Astrocyte (in vitro differentiated cells and primary cell): ENCODE measurements around the gene ATXN7. TPM values are rescaled to one million over a fixed set of nuclear protein-coding genes. Genes with fewer than 3 reads are reported as not detected.
A peak's percentile ranks its signal among the peaks of the same experiment; 100 is the strongest.

Experiments used
- DNase-seq: peaks from one replicate; pipeline ENCODE4 v3.0.0-alpha.2; 2010; ENCODE audit warnings: low read depth
- FAIRE-seq: peaks from 2 replicates; lab custom pipeline; 2011; peaks lifted over from hg19 to GRCh38; lab: Jason Lieb, UNC
- H2AFZ ChIP-seq: 2 replicates; pipeline ENCODE4 v1.6.0; 2012; ENCODE audit warnings: low read depth, low read length, inconsistent platforms
- H3K27ac ChIP-seq: 2 replicates; pipeline ENCODE4 v1.5.1; 2011; ENCODE audit warnings: low read depth, low read length, inconsistent platforms
- H3K27me3 ChIP-seq: 2 replicates; pipeline ENCODE4 v1.6.0; 2011; ENCODE audit warnings: low read length, inconsistent platforms; ENCODE audit not compliant: insufficient read depth
- H3K36me3 ChIP-seq: 2 replicates; pipeline ENCODE4 v1.5.1; 2011; ENCODE audit warnings: low read length, inconsistent platforms; ENCODE audit not compliant: insufficient read depth
- H3K4me1 ChIP-seq: 2 replicates; pipeline ENCODE4 v1.5.1; 2011; ENCODE audit warnings: low read length, inconsistent platforms; ENCODE audit not compliant: insufficient read depth
- H3K4me2 ChIP-seq: 2 replicates; pipeline ENCODE4 v1.6.0; 2012; ENCODE audit warnings: low read length, inconsistent platforms
- H3K4me3 ChIP-seq: 2 replicates; pipeline ENCODE4 v1.5.1; 2011; ENCODE audit warnings: low read depth, mild to moderate bottlenecking, low read length, inconsistent platforms; ENCODE audit not compliant: insufficient read depth
- H3K79me2 ChIP-seq: 2 replicates; pipeline ENCODE4 v1.6.0; 2012; ENCODE audit warnings: mild to moderate bottlenecking, low read length, inconsistent platforms; ENCODE audit not compliant: insufficient read depth
- H3K9ac ChIP-seq: 2 replicates; pipeline ENCODE4 v1.6.0; 2012; ENCODE audit warnings: mild to moderate bottlenecking, low read length, inconsistent platforms
- H3K9me3 ChIP-seq: 2 replicates; pipeline ENCODE4 v1.5.1; 2012; ENCODE audit warnings: low read depth, mild to moderate bottlenecking, low read length, inconsistent platforms; ENCODE audit not compliant: insufficient read depth
- H4K20me1 ChIP-seq: 2 replicates; pipeline ENCODE4 v1.6.0; 2012; ENCODE audit warnings: low read length, inconsistent platforms; ENCODE audit not compliant: insufficient read depth
- H3K27ac Mint-ChIP-seq: one replicate; pipeline ENCODE4 v1.8.0; 2021; ENCODE audit warnings: mild to moderate bottlenecking, mixed read lengths; ENCODE audit not compliant: unreplicated experiment
- H3K27me3 Mint-ChIP-seq: one replicate; pipeline ENCODE4 v1.8.0; 2021; ENCODE audit warnings: low read depth, mixed read lengths; ENCODE audit not compliant: unreplicated experiment
- H3K36me3 Mint-ChIP-seq: one replicate; pipeline ENCODE4 v1.8.0; 2021; ENCODE audit warnings: low read depth, mixed read lengths; ENCODE audit not compliant: unreplicated experiment
- H3K4me1 Mint-ChIP-seq: one replicate; pipeline ENCODE4 v1.8.0; 2021; ENCODE audit warnings: low read depth, mixed read lengths; ENCODE audit not compliant: unreplicated experiment
- H3K4me3 Mint-ChIP-seq: one replicate; pipeline ENCODE4 v1.8.0; 2021; ENCODE audit warnings: mild to moderate bottlenecking, moderate library complexity, mixed read lengths; ENCODE audit not compliant: unreplicated experiment
- H3K9me3 Mint-ChIP-seq: one replicate; pipeline ENCODE4 v1.8.0; 2021; ENCODE audit warnings: mild to moderate bottlenecking, mixed read lengths; ENCODE audit not compliant: unreplicated experiment
- CTCF ChIP-seq: IDR thresholded peaks from 2 replicates; pipeline ENCODE4 v1.5.1; 2011; ENCODE audit warnings: low read depth, mild to moderate bottlenecking, inconsistent platforms, low read length, moderate library complexity; ENCODE audit not compliant: insufficient read depth
- EZH2 ChIP-seq: IDR thresholded peaks from 2 replicates; pipeline ENCODE4 v1.6.1; 2012; ENCODE audit warnings: mild to moderate bottlenecking, low read length, inconsistent platforms; ENCODE audit not compliant: insufficient read depth
- total RNA-seq: library from RNA; stranded (reverse); gene quantifications from 2 replicates; pipeline ENCODE4 v1.2.1, GENCODE V29; 2021

The ATXN7 gene
- total RNA-seq, 1 donor from 2014 or later: 17.6 TPM

GRCh38 chr3:64000453-64001055 is 136.9 kb downstream of the ATXN7 start:
- no peak overlapping the region for H3K4me3 ChIP-seq
- no peak overlapping the region for H3K4me2 ChIP-seq
- no peak for FAIRE-seq

GRCh38 chr3:64002233-64002632 is 138.6 kb downstream of the ATXN7 start:
- H3K27ac Mint-ChIP-seq: peak overlapping the region; percentile 44
- H3K27me3 Mint-ChIP-seq: no peaks in the 10 kb centered on the region
- H3K4me3 ChIP-seq: no peak overlapping the region
- no peak overlapping the region for H3K27ac ChIP-seq
- peaks cover 6% of the 10 kb centered on the region for H3K4me1 Mint-ChIP-seq
- peaks cover 37% of the 10 kb centered on the region for H3K36me3 ChIP-seq
- TF ChIP-seq EZH2: no peak
- no peak for TF ChIP-seq CTCF
- H4K20me1 ChIP-seq: peaks cover 20% of the 10 kb centered on the region
- peaks cover 13% of the 10 kb centered on the region for H3K36me3 Mint-ChIP-seq
- no peak overlapping the region for H2AFZ ChIP-seq
- no peak overlapping the region for H3K4me3 Mint-ChIP-seq
- no peak overlapping the region for H3K4me2 ChIP-seq
- H3K9ac ChIP-seq: no peak overlapping the region
- H3K4me1 ChIP-seq: no peaks in the 10 kb centered on the region
- no peaks in the 10 kb centered on the region for H3K27me3 ChIP-seq
- no peaks in the 10 kb centered on the region for H3K9me3 Mint-ChIP-seq
- H3K9me3 ChIP-seq: no peaks in the 10 kb centered on the region
- no peak for FAIRE-seq
- no peak for DNase-seq
- no peaks in the 10 kb centered on the region for H3K79me2 ChIP-seq

More at GRCh38 chr3:64000453-64001055, 136.9 kb downstream of the ATXN7 start:
- H3K36me3 ChIP-seq: peaks cover 40% of the 10 kb centered on the region
- H3K9ac ChIP-seq: no peak overlapping the region
- H3K4me1 ChIP-seq: no peaks in the 10 kb centered on the region
- Mint-ChIP-seq H3K27ac (no peak overlapping the region), H3K4me3 (no peak overlapping the region), H3K36me3 (peaks cover 23% of the 10 kb centered on the region), H3K9me3 (no peaks in the 10 kb centered on the region), H3K27me3 (no peaks in the 10 kb centered on the region), H3K4me1 (peaks cover 6% of the 10 kb centered on the region)
- H3K27me3 ChIP-seq: no peaks in the 10 kb centered on the region
- no peak for DNase-seq
- no peaks in the 10 kb centered on the region for H3K79me2 ChIP-seq
- H3K27ac ChIP-seq: no peak overlapping the region
- H2AFZ ChIP-seq: no peak overlapping the region
- no peaks in the 10 kb centered on the region for H3K9me3 ChIP-seq
- H4K20me1 ChIP-seq: peaks cover 11% of the 10 kb centered on the region
- TF ChIP-seq CTCF: no peak
- no peak for TF ChIP-seq EZH2

GRCh38 chr3:64003589-64003988 is 139.9 kb downstream of the ATXN7 start:
- Histone ChIP-seq H3K79me2 (no peaks in the 10 kb centered on the region), H2AFZ (no peak overlapping the region), H3K9me3 (no peaks in the 10 kb centered on the region), H4K20me1 (peaks cover 31% of the 10 kb centered on the region), H3K36me3 (peaks cover 39% of the 10 kb centered on the region), H3K4me3 (no peak overlapping the region), H3K4me2 (no peak overlapping the region), H3K27me3 (no peaks in the 10 kb centered on the region), H3K9ac (no peak overlapping the region), H3K27ac (no peak overlapping the region), H3K4me1 (peaks cover 3% of the 10 kb centered on the region)
- TF ChIP-seq EZH2: no peak
- TF ChIP-seq CTCF: no peak
- FAIRE-seq (no peak), DNase-seq (no peak)
- Mint-ChIP-seq H3K4me3 (no peak overlapping the region), H3K9me3 (no peaks in the 10 kb centered on the region), H3K27me3 (no peaks in the 10 kb centered on the region), H3K27ac (no peak overlapping the region), H3K36me3 (peaks cover 10% of the 10 kb centered on the region), H3K4me1 (peaks cover 10% of the 10 kb centered on the region)
